ENCODE results near the gene ZFAND2A.

- TF ChIP-seq CTCF (IDR thresholded peaks at IDR 0.05) (no peak), POLR2A (IDR thresholded peaks at IDR 0.05) (no peak)
These were observed 8.4 kb upstream of the ZFAND2A start for GRCh38 chr7:1168422-1168821.

Measured in uterus (tissue), 2 donors.